ENCODE data around the gene HEBP2.
"Not testable (repeated sequence)": the region's sequence is repeated elsewhere in the genome, so short reads cannot be mapped to it uniquely, and the experiment has no call there.

Gene HEBP2

GRCh38 chr6:138403801-138404665 lies at the start of gene HEBP2:
Gene HEBP2, plus strand, starts transcription at chr6:138404223. Its CDS starts 273 bp downstream, at chr6:138404496.
- peak; percentile 64 for DNase-seq

- DNase-seq, result no peak
Observed at GRCh38 chr6:138357928-138358327, 46.1 kb upstream of the HEBP2 start.

- not testable (repeated sequence) for DNase-seq
Observed at GRCh38 chr6:138368684-138369083, 35.3 kb upstream of the HEBP2 start.

GRCh38 chr6:138370631-138371451 lies 33.2 kb upstream of the HEBP2 start:
- no peak for DNase-seq

GRCh38 chr6:138371452-138371711 lies 32.6 kb upstream of the HEBP2 start:
- DNase-seq, result no peak

- DNase-seq, result no peak
Observed at GRCh38 chr6:138371720-138372119, 32.3 kb upstream of the HEBP2 start.

GRCh38 chr6:138372711-138373463 lies 31.1 kb upstream of the HEBP2 start:
- DNase-seq, result no peak

- no peak for DNase-seq
Observed at GRCh38 chr6:138374230-138374629, 29.8 kb upstream of the HEBP2 start.

GRCh38 chr6:138374815-138375214 lies 29.2 kb upstream of the HEBP2 start:
- no peak for DNase-seq

GRCh38 chr6:138377042-138377441 lies 27.0 kb upstream of the HEBP2 start:
- DNase-seq, result no peak

- DNase-seq, result no peak
Observed at GRCh38 chr6:138377844-138378243, 26.2 kb upstream of the HEBP2 start, which contains the start of gene SMIM28. Gene SMIM28, plus strand, starts transcription at chr6:138377905. Its CDS starts 168 bp downstream, at chr6:138378073.

GRCh38 chr6:138378463-138378862 lies 25.6 kb upstream of the HEBP2 start:
- no peak for DNase-seq

- DNase-seq, result no peak
Observed at GRCh38 chr6:138382498-138383265, 21.3 kb upstream of the HEBP2 start.

- DNase-seq, result no peak
Observed at GRCh38 chr6:138383776-138384175, 20.2 kb upstream of the HEBP2 start.

GRCh38 chr6:138386897-138387296 lies 17.1 kb upstream of the HEBP2 start:
- no peak for DNase-seq

- no peak for DNase-seq
Observed at GRCh38 chr6:138387577-138388368, 16.2 kb upstream of the HEBP2 start.

GRCh38 chr6:138389551-138389950 lies 14.5 kb upstream of the HEBP2 start:
- DNase-seq, result no peak

- DNase-seq, result no peak
Observed at GRCh38 chr6:138393871-138394783, 9.9 kb upstream of the HEBP2 start.

- DNase-seq, result no peak
Observed at GRCh38 chr6:138396709-138397108, 7.3 kb upstream of the HEBP2 start.
